Calu3 (cell line): Measurements from ENCODE around the gene ACP4. TPM values are rescaled to one million over a fixed set of nuclear protein-coding genes. Genes with fewer than 3 reads are reported as not detected.

Experiments
- BruUV-seq: library from RNA; stranded (reverse); fragments of 400-500 nt; replicated peaks from 2 replicates; lab custom pipeline; 2021; lab: Mats Ljungman, UMichigan
- CTCF ChIA-PET: fragments of 300-600 bp; sonication (Branson Sonifier 250); formaldehyde crosslinking; loops from one replicate; lab custom pipeline; 2022; ENCODE audit warnings: antibody characterized with exemption; lab: Charles Lee
- DNase-seq: peaks from one replicate; pipeline ENCODE4 v3.0.0; 2022
- H3K27ac Mint-ChIP-seq: one replicate; pipeline ENCODE4 v1.8.0; 2022; ENCODE audit warnings: mixed read lengths; ENCODE audit not compliant: unreplicated experiment
- H3K27me3 Mint-ChIP-seq: one replicate; pipeline ENCODE4 v1.8.0; 2022; ENCODE audit warnings: mixed read lengths; ENCODE audit not compliant: unreplicated experiment
- H3K36me3 Mint-ChIP-seq: one replicate; pipeline ENCODE4 v1.8.0; 2022; ENCODE audit warnings: mild to moderate bottlenecking, moderate library complexity, mixed read lengths; ENCODE audit not compliant: insufficient read depth, unreplicated experiment
- H3K4me1 Mint-ChIP-seq: one replicate; pipeline ENCODE4 v1.8.0; 2022; ENCODE audit warnings: mild to moderate bottlenecking, low read depth, mixed read lengths; ENCODE audit not compliant: unreplicated experiment
- H3K4me3 Mint-ChIP-seq: one replicate; pipeline ENCODE4 v1.8.0; 2022; ENCODE audit warnings: mild to moderate bottlenecking, low read depth, moderate library complexity, mixed read lengths; ENCODE audit not compliant: unreplicated experiment
- H3K9me3 Mint-ChIP-seq: one replicate; pipeline ENCODE4 v1.8.0; 2022; ENCODE audit warnings: low read depth, mixed read lengths; ENCODE audit not compliant: unreplicated experiment
- intact Hi-C: fragments of 100-400 bp; cut with micrococcal nuclease; formaldehyde crosslinking; loops from one replicate; pipeline ENCODE4 v1.10.0; 2022; ENCODE audit not compliant: unreplicated experiment
- total RNA-seq: library from RNA; stranded (reverse); gene quantifications from 2 replicates; pipeline ENCODE4 v1.2.3, GENCODE V29; 2022
- TF ChIP-seq, protein P1 (sequence below): fragments of 200-600 bp; IDR thresholded peaks from one replicate; pipeline ENCODE4 v1.8.0; 2022; ENCODE audit warnings: antibody characterized with exemption; ENCODE audit not compliant: unreplicated experiment

Gene ACP4
- total RNA-seq, 1 experiment from 2014 or later, result not detected

DNA sequence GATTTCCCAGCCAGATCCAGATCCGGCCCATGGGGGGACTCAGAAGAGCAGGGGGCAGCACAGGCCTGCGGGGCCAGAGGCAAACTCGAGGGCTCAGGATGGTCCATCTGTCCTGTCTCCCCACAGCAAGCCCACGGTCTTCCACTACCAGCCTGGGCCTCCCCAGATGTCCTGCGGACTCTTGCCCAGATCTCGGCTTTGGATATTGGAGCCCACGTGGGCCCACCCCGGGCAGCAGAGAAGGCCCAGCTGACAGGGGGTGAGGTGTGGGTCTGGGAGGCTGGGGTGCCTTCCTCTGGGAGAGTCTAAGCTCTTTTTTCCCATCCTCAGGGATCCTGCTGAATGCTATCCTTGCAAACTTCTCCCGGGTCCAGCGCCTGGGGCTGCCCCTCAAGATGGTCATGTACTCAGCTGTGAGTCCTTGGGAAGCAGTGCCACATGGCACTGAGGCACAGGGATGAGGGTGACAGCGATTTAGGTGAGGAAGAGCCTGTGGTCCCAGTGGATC, 3.4 kb downstream of the ACP4 start:
- Mint-ChIP-seq H3K36me3 (peaks cover 67% of the 10 kb centered on the region), H3K27me3 (peaks cover 30% of the 10 kb centered on the region), H3K27ac (no peak overlapping the region), H3K9me3 (peaks cover 3% of the 10 kb centered on the region), H3K4me3 (peak overlapping the region; percentile 17), H3K4me1 (no peaks in the 10 kb centered on the region)
- TSS peak; percentile 10 for BruUV-seq
- CTCF ChIA-PET, result no interaction called here
- no peak for DNase-seq
- TF ChIP-seq, protein P1, sequence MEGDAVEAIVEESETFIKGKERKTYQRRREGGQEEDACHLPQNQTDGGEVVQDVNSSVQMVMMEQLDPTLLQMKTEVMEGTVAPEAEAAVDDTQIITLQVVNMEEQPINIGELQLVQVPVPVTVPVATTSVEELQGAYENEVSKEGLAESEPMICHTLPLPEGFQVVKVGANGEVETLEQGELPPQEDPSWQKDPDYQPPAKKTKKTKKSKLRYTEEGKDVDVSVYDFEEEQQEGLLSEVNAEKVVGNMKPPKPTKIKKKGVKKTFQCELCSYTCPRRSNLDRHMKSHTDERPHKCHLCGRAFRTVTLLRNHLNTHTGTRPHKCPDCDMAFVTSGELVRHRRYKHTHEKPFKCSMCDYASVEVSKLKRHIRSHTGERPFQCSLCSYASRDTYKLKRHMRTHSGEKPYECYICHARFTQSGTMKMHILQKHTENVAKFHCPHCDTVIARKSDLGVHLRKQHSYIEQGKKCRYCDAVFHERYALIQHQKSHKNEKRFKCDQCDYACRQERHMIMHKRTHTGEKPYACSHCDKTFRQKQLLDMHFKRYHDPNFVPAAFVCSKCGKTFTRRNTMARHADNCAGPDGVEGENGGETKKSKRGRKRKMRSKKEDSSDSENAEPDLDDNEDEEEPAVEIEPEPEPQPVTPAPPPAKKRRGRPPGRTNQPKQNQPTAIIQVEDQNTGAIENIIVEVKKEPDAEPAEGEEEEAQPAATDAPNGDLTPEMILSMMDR, result no peak
- intact Hi-C loops, result loop anchor here (5.0 kb wide), 1 partner anchor 129 kb away; no protein-coding TSS in a partner anchor

DNA sequence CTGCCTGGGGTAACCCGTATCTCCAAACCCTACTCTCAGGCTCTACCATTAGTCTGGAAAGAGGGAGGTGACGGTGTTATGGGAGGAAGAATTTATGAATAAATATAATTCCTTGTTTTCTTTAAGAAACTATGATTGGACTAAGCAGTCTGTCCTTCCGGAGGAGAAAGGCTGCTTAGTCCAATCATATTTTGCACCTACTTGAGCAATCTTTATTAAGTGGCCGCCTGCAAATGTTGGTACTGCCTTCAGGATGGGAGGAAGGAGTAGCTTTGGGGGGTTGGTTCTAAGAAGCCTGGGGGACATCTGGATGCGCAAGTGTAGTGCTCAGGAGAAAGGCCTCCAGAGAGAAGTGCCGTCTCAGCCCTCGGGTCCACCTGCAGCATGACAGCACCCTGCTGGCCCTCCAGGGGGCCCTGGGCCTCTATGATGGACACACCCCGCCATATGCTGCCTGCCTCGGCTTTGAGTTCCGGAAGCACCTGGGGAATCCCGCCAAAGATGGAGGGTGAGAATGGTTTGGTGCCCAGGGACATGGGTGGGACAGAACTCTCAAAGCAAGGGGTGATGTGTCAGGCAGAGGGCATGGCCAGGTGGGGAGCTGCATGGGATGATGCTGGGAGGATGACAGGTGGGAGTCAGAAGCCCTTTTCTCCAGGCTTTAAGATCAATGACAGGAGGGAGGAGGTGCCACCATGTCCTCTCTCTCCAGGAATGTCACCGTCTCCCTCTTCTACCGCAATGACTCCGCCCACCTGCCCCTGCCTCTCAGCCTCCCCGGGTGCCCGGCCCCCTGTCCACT, 4.1 kb downstream of the ACP4 start:
- Mint-ChIP-seq H3K36me3 (peaks cover 64% of the 10 kb centered on the region), H3K9me3 (peaks cover 3% of the 10 kb centered on the region), H3K4me3 (peak overlapping the region; percentile 17), H3K27ac (peak overlapping the region; percentile 90), H3K27me3 (peaks cover 25% of the 10 kb centered on the region), H3K4me1 (no peaks in the 10 kb centered on the region)
- TF ChIP-seq, protein P1, result peak; percentile 18
- BruUV-seq, result no TSS peak
- CTCF ChIA-PET, result interaction anchor here (0.7 to 1.9 kb wide), 5 partner anchors 11 to 222 kb away, joined by 3 to 16 read pairs (median 4); no protein-coding TSS in a partner anchor
- DNase-seq, result peak; percentile 66
- intact Hi-C loops, result loop anchor here (5.0 kb wide), 1 partner anchor 128 kb away; no protein-coding TSS in a partner anchor

DNA sequence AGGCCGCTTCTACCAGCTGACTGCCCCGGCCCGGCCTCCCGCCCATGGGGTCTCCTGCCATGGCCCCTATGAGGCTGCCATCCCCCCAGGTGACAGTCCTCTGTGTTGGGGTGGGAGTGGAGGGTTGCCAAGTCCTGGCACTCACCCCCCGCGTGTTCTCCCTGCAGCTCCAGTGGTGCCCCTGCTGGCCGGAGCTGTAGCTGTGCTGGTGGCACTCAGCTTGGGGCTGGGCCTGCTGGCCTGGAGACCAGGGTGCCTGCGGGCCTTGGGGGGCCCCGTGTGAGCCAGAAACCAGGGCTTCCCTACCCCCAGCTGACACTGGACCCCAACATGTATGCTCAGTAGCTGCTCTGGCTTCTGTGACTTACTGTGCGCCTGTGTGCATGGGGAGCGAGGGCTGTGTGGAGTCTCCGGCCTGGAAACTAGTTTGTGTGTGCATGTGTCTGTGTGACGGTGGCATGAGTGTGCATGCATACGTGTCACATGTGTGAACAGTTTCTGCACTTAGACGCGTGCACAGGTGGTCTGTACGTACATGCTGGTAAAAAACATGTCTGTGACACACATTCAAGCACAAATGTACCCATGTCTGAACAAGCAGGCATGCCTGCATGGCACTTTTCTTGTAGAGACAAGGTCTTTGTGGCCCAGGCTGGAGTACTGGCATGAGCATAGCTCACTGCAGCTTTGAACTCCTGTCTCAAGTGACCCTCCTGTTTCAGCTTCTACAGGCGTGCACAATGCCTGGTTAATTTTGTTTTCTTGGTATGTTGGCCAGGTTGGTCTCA, 4.9 kb downstream of the ACP4 start:
- Mint-ChIP-seq H3K4me3 (peak overlapping the region; percentile 17), H3K9me3 (peaks cover 3% of the 10 kb centered on the region), H3K27ac (peak overlapping the region; percentile 90), H3K27me3 (peaks cover 17% of the 10 kb centered on the region), H3K36me3 (peaks cover 72% of the 10 kb centered on the region), H3K4me1 (peaks cover 3% of the 10 kb centered on the region)
- CTCF ChIA-PET, result interaction anchor here (0.7 to 1.9 kb wide), 5 partner anchors 11 to 222 kb away, joined by 3 to 16 read pairs (median 4); no protein-coding TSS in a partner anchor
- peak; percentile 68 for DNase-seq
- intact Hi-C loops, result loop anchor here (5.0 kb wide), 1 partner anchor 127 kb away; no protein-coding TSS in a partner anchor
- TSS peak; percentile 2 for BruUV-seq
- TF ChIP-seq, protein P1, result peak; percentile 27

DNA sequence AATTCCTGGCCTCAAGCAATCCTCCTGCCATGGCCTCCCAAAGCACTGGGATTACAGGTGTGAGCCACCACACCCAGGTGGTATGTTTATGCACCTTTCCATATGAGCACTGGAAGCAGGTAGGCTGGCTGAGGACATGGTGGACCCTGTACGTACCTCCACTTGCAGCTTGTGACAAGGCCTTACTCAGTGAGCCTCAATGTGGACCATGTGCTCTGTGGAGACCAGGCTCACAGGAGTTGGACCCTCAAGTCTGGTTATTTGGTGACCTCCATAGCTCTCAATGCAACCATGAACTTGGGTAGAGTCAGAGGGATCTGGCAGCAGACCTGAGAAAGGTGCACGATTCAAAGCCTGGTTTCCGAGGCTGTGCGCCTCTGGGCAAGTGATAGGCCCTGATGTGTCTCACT, 5.5 kb downstream of the ACP4 start:
- BruUV-seq, result no TSS peak
- CTCF ChIA-PET, result interaction anchor here (0.6 to 1.9 kb wide), 4 partner anchors 12 to 347 kb away, joined by 3 to 6 read pairs (median 3); no protein-coding TSS in a partner anchor
- DNase-seq, result no peak
- Mint-ChIP-seq H3K27me3 (peaks cover 12% of the 10 kb centered on the region), H3K4me1 (peaks cover 9% of the 10 kb centered on the region), H3K36me3 (peaks cover 78% of the 10 kb centered on the region), H3K9me3 (peaks cover 3% of the 10 kb centered on the region), H3K27ac (no peak overlapping the region), H3K4me3 (no peak overlapping the region)
- intact Hi-C loops, result no loop called here
- TF ChIP-seq, protein P1, result no peak
